Activated T-cell treated with anti-CD3 and anti-CD28 coated beads, Interleukin-2, amount 50 U/mL, for 24 hours (primary cell): ENCODE measurements around the gene BLVRB.

Experiments used
- DNase-seq: peaks from one replicate; pipeline ENCODE4 v3.0.0-alpha.2; 2020
- H3K27ac Mint-ChIP-seq: 2 replicates; pipeline ENCODE4 v1.8.0; 2020; ENCODE audit warnings: mild to moderate bottlenecking, mixed read lengths
- H3K27me3 Mint-ChIP-seq: 2 replicates; pipeline ENCODE4 v1.8.0; 2020; ENCODE audit warnings: mixed read lengths
- H3K36me3 Mint-ChIP-seq: 2 replicates; pipeline ENCODE4 v1.8.0; 2020; ENCODE audit warnings: low read depth, mixed read lengths
- H3K4me1 Mint-ChIP-seq: 2 replicates; pipeline ENCODE4 v1.8.0; 2020; ENCODE audit warnings: low read depth, mixed read lengths
- H3K4me3 Mint-ChIP-seq: 2 replicates; pipeline ENCODE4 v1.8.0; 2020; ENCODE audit warnings: mild to moderate bottlenecking, moderate library complexity, mixed read lengths
- H3K9me3 Mint-ChIP-seq: 2 replicates; pipeline ENCODE4 v1.8.0; 2020; ENCODE audit warnings: mixed read lengths

BLVRB gene

GRCh38 chr19:40425450-40426287 is 39.9 kb downstream of the BLVRB start, which contains the start of gene SERTAD1:
SERTAD1 (minus strand) TSS chr19:40425992; CDS start chr19:40423546, 2,446 bp downstream.
- peaks cover 34% of the 10 kb centered on the region for H3K4me1 Mint-ChIP-seq
- H3K9me3 Mint-ChIP-seq: no peaks in the 10 kb centered on the region
- peaks cover 27% of the 10 kb centered on the region for H3K36me3 Mint-ChIP-seq
- no peaks in the 10 kb centered on the region for H3K27me3 Mint-ChIP-seq
- peak within 1 kb of the TSS; percentile 90 for H3K4me3 Mint-ChIP-seq
- peak within 1 kb of the TSS; percentile 96 for H3K27ac Mint-ChIP-seq
- DNase-seq: peak; percentile 100

DNA sequence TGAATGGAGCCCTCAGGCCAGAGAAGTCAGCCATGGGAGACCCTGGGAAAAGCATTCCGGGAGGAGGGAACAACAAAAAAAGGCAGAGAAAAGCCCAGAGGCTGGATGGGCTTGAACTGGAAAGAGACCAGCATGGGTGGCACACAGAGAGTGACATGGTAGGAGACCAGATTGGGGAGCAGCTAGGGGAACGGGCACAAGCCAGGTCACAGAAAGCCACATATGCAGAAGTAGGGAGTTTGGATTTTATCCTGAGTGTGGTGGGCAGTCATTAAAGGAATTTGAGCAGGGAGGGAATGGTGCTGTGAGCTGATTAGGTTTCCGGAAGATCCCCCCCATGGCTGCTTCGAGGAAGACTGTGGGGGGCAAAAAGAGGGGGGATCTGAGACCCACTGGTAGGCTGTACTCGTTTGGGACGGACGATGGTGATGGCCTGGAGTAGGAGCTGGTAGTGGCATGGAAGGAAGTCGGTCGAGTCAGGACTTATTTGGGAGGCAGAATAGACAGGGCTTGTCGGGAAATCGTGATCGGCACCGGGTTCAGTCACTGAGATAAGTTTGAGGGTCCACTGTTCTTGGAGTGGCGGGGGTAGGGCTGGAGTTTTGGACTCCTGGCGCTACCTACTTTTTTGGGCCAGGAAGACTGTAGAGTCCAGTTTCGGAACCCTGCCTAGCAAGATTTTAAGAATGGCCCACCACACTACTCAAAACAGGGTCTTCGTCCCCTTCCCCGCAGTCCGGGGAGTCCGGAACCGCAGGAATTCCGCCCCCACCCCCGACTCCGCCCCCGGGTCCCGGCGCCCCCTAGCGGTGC is 40.7 kb downstream of the BLVRB start:
- Mint-ChIP-seq H3K9me3 (no peaks in the 10 kb centered on the region), H3K27me3 (no peaks in the 10 kb centered on the region), H3K36me3 (peaks cover 27% of the 10 kb centered on the region), H3K27ac (peak overlapping the region; percentile 96), H3K4me3 (peak overlapping the region; percentile 90), H3K4me1 (peaks cover 36% of the 10 kb centered on the region)
- DNase-seq: no peak

DNA sequence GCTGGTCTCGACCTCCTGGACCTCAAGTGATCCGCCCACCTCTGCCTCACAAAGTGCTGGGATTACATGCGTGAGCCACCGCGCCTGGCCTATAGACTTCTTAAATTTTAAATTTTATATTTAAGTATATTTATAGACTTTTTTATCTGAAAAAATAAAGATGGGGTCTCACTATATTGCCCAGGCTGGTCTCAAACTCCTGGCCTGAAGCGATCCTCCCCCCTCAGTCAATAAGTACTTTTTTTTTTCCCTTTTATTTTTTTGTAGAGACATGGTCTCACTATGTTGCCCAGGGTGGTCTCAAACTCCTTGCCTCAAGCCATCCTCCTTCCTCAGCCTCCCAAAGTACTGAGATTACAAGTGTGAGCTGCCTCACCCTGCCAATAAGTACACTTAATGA is 41.6 kb downstream of the BLVRB start:
- no peaks in the 10 kb centered on the region for H3K9me3 Mint-ChIP-seq
- H3K36me3 Mint-ChIP-seq: peaks cover 27% of the 10 kb centered on the region
- H3K4me3 Mint-ChIP-seq: peak overlapping the region; percentile 90
- peaks cover 36% of the 10 kb centered on the region for H3K4me1 Mint-ChIP-seq
- peak overlapping the region; percentile 91 for H3K27ac Mint-ChIP-seq
- no peak for DNase-seq
- no peaks in the 10 kb centered on the region for H3K27me3 Mint-ChIP-seq

DNA sequence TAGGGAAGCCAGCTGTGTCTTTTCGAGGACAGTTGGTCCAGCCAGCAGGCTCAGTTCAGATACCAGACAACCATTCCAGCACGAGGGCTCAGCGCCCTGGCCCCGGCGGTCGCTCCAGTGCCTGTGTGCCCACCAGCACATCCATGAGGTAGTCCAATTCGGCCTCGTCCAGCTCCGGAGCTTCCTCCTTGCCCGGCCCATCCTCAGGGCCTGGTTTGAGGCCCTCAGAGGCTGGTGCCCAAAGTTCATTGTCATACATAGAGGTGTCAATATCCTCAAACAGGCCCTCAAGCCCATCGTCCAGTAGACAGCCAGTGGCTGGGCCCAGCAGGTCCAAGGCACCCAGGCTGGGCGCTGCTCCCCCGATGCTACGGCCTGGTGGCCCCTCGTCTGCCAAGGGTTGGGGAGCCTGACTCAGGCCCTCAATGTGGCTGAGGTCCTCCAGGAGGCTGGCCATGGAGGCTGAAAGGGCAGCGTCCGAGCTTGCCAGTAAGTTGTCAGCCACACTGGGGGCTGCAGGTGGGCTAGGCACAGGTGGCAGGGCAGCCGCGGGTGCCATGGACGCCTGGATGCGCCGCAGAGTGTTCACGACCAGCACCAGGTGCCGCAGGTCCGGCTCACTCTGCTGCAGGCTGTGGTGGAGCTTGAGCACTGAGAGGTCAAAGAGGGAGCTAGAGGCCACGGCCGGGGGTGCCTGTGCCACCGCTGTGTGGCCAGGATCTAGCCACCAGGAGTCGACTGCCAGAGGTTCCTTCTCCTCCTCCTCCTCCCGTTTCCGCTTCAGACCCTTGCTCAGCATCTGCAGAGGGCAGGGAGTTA is 42.6 kb downstream of the BLVRB start:
- Mint-ChIP-seq H3K4me3 (peak overlapping the region; percentile 80), H3K4me1 (peaks cover 36% of the 10 kb centered on the region), H3K27me3 (no peaks in the 10 kb centered on the region), H3K9me3 (no peaks in the 10 kb centered on the region), H3K36me3 (peaks cover 27% of the 10 kb centered on the region), H3K27ac (peak overlapping the region; percentile 95)
- DNase-seq: no peak

- Mint-ChIP-seq H3K27me3 (no peaks in the 10 kb centered on the region), H3K4me3 (peak overlapping the region; percentile 80), H3K27ac (peak overlapping the region; percentile 95), H3K36me3 (peaks cover 27% of the 10 kb centered on the region), H3K4me1 (peaks cover 42% of the 10 kb centered on the region), H3K9me3 (no peaks in the 10 kb centered on the region)
- DNase-seq: no peak
Measured at GRCh38 chr19:40421993-40422747, 43.4 kb downstream of the BLVRB start.

- Mint-ChIP-seq H3K27ac (peak overlapping the region; percentile 95), H3K4me1 (peaks cover 43% of the 10 kb centered on the region), H3K9me3 (no peaks in the 10 kb centered on the region), H3K27me3 (no peaks in the 10 kb centered on the region), H3K36me3 (peaks cover 27% of the 10 kb centered on the region), H3K4me3 (peak overlapping the region; percentile 80)
- peak; percentile 88 for DNase-seq
Measured at GRCh38 chr19:40420766-40421765, 44.5 kb downstream of the BLVRB start.

DNA sequence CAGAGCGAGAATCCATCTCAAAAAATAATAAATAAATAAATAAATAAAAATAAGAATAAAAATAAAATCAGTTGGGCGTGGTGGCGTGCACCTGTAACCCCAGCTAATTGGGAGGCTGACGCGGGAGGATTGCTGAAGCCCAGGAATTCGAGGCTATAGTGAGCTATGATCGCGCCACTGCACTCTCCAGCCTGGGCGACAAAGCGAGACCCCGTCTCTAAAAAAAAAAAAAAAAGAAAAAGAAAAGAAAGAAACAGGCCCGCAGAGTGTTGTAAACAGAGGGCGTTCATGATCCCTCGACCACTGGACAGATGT is 45.1 kb downstream of the BLVRB start:
- Mint-ChIP-seq H3K36me3 (peaks cover 27% of the 10 kb centered on the region), H3K4me1 (peaks cover 43% of the 10 kb centered on the region), H3K4me3 (peak overlapping the region; percentile 80), H3K9me3 (no peaks in the 10 kb centered on the region), H3K27ac (peak overlapping the region; percentile 95), H3K27me3 (no peaks in the 10 kb centered on the region)
- no peak for DNase-seq

DNA sequence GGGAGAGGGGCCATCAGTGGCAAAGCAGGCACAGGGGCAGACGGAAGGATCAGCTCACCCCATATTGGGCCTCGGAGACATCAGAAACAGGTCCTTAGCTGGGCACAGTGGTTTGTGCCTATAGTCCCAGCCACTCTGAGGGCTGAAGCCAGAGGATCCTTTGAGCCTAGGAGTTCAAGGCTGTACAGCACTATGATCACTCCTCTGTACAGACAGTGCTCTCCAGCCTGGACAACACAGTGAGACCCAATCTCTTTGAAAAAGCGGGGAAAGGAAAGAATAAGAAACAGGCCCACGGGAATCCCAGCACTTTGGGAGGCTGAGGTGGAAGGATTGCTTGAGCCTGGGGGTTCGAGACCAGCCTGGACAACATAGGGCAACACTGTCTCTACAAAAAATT is 45.8 kb downstream of the BLVRB start:
- no peaks in the 10 kb centered on the region for H3K27me3 Mint-ChIP-seq
- no peak for DNase-seq
- H3K4me3 Mint-ChIP-seq: peak overlapping the region; percentile 13
- H3K36me3 Mint-ChIP-seq: peaks cover 24% of the 10 kb centered on the region
- H3K4me1 Mint-ChIP-seq: peaks cover 43% of the 10 kb centered on the region
- H3K27ac Mint-ChIP-seq: no peak overlapping the region
- H3K9me3 Mint-ChIP-seq: no peaks in the 10 kb centered on the region

DNA sequence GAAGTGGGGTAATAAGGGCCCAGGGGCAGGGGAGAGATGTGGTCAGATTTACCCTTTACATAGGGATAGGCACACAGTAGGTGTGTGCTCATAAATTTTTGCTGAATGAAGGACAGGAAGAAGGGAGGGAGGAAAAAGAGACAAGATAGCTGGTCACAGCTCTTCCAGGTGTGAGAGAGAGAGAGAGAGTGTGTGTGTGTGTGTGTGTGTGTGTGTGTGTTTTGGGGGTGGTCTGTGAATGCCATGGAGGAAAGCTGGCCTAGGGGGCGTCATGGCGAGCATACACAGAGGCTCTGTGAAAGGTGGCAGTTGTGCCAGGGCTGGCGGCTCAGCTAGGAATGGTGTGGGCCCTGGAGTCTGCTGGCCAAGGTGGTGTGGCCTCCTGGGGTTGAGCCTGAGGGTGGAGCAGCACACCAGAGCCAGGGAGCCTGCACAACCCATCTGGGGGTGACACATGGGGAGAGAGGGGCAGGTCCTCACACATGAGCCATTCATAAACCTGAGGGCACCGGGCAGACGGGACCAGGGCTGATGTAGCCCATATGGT is 46.4 kb downstream of the BLVRB start:
- H3K27me3 Mint-ChIP-seq: no peaks in the 10 kb centered on the region
- DNase-seq: no peak
- peaks cover 19% of the 10 kb centered on the region for H3K36me3 Mint-ChIP-seq
- H3K27ac Mint-ChIP-seq: peak overlapping the region; percentile 26
- H3K4me1 Mint-ChIP-seq: peaks cover 40% of the 10 kb centered on the region
- no peak overlapping the region for H3K4me3 Mint-ChIP-seq
- no peaks in the 10 kb centered on the region for H3K9me3 Mint-ChIP-seq

- no peak overlapping the region for H3K27ac Mint-ChIP-seq
- H3K4me3 Mint-ChIP-seq: no peak overlapping the region
- no peaks in the 10 kb centered on the region for H3K9me3 Mint-ChIP-seq
- H3K27me3 Mint-ChIP-seq: no peaks in the 10 kb centered on the region
- peaks cover 15% of the 10 kb centered on the region for H3K36me3 Mint-ChIP-seq
- H3K4me1 Mint-ChIP-seq: peaks cover 38% of the 10 kb centered on the region
- DNase-seq: no peak
Measured at GRCh38 chr19:40418040-40418439, 47.5 kb downstream of the BLVRB start.

DNA sequence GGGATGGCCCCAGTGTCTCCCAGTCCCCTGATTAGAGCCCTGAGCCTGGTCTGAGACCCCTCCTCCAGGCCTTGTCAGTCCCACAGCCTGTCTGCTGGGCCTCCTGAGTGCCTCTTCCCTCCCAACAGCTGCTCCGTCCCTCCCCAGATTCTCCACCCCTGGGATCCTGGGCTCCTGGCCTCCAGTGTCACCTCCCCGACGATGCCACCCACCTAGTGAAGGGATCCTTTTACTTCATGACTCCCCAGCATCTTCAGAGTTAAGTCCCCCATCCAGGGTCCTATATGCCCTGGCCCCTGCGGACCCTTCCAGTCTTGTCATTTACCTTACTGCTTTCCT is 47.9 kb downstream of the BLVRB start:
- no peaks in the 10 kb centered on the region for H3K9me3 Mint-ChIP-seq
- peaks cover 11% of the 10 kb centered on the region for H3K36me3 Mint-ChIP-seq
- H3K27me3 Mint-ChIP-seq: no peaks in the 10 kb centered on the region
- peak overlapping the region; percentile 80 for H3K27ac Mint-ChIP-seq
- DNase-seq: no peak
- peaks cover 33% of the 10 kb centered on the region for H3K4me1 Mint-ChIP-seq
- H3K4me3 Mint-ChIP-seq: no peak overlapping the region

- Mint-ChIP-seq H3K27me3 (no peaks in the 10 kb centered on the region), H3K4me3 (no peak overlapping the region), H3K4me1 (peaks cover 28% of the 10 kb centered on the region), H3K27ac (peak overlapping the region; percentile 80), H3K9me3 (no peaks in the 10 kb centered on the region), H3K36me3 (peaks cover 6% of the 10 kb centered on the region)
- DNase-seq: no peak
Measured at GRCh38 chr19:40416918-40417642, 48.5 kb downstream of the BLVRB start.
